ENCODE results near the gene ACTG1. TPM values are rescaled to one million over a fixed set of nuclear protein-coding genes. Genes with fewer than 3 reads are reported as not detected.

ACTG1 gene
- total and polyA plus RNA-seq, 9 of the 15 experiments (the other 6 are each of a cell fraction or from before 2014, with no cell fraction given): 224 to 1,775 (median 568) TPM

- TF ChIP-seq, protein P1, sequence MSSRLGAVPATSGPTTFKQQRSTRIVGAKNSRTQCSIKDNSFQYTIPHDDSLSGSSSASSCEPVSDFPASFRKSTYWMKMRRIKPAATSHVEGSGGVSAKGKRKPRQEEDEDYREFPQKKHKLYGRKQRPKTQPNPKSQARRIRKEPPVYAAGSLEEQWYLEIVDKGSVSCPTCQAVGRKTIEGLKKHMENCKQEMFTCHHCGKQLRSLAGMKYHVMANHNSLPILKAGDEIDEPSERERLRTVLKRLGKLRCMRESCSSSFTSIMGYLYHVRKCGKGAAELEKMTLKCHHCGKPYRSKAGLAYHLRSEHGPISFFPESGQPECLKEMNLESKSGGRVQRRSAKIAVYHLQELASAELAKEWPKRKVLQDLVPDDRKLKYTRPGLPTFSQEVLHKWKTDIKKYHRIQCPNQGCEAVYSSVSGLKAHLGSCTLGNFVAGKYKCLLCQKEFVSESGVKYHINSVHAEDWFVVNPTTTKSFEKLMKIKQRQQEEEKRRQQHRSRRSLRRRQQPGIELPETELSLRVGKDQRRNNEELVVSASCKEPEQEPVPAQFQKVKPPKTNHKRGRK (tag; IDR thresholded peaks at IDR 0.05): no peak
- TF ChIP-seq ATF1 (CRISPR knock-in tag; IDR thresholded peaks at IDR 0.05) (no peak), ATF1 (tag; IDR thresholded peaks at IDR 0.05) (no peak), XRCC5 (IDR thresholded peaks at IDR 0.05; ENCODE audit: low read depth, low read length) (0 out of 2 replicates have a peak, but pooled peaks have one; percentile 16), RBBP5 (IDR thresholded peaks at IDR 0.05; ENCODE audit: borderline replicate concordance, insufficient read depth, low read length, poor library complexity, severe bottlenecking) (peak; percentile 46), FUS (optimal IDR thresholded peaks at IDR 0.05; ENCODE audit: low read depth, low read length) (peak; percentile 11), ZBTB34 (CRISPR knock-in tag; IDR thresholded peaks at IDR 0.05) (no peak), KDM1A (IDR thresholded peaks at IDR 0.05) (no peak), YY1 (IDR thresholded peaks at IDR 0.05; ENCODE audit: borderline replicate concordance in 1 of 3, control insufficient read depth in 1 of 3, extremely low read depth in 1 of 3, insufficient read depth in 3 of 3, insufficient read length in 1 of 3, insufficient replicate concordance in 2 of 3, low read depth in 1 of 3, low read length in 2 of 3) (peak in 1 of 3 experiments; percentile 19), FOXM1 (IDR thresholded peaks at IDR 0.05; ENCODE audit: low read depth) (no peak), FOXM1 (CRISPR knock-in tag; IDR thresholded peaks at IDR 0.05; ENCODE audit: low read depth) (no peak), TOE1 (IDR thresholded peaks at IDR 0.05; ENCODE audit: borderline replicate concordance) (peak; percentile 50; the same call in 1 of the 2 replicates), TOE1 (CRISPR knock-in tag; IDR thresholded peaks at IDR 0.05; ENCODE audit: borderline replicate concordance, low read depth) (0 out of 2 replicates have a peak, but pooled peaks have one; percentile 4), ZBTB26 (CRISPR knock-in tag; IDR thresholded peaks at IDR 0.05) (peak; percentile 89), FIP1L1 (IDR thresholded peaks at IDR 0.05; ENCODE audit: low read depth, low read length, poor library complexity, severe bottlenecking) (peak; percentile 99), ZNF134 (CRISPR knock-in tag; conservative IDR thresholded peaks at IDR 0.05) (no peak), IRF2 (CRISPR knock-in tag; IDR thresholded peaks at IDR 0.05) (no peak), NFXL1 (CRISPR knock-in tag; IDR thresholded peaks at IDR 0.05) (0 out of 2 replicates have a peak, but pooled peaks have one; percentile 21), RBM15 (IDR thresholded peaks at IDR 0.05; ENCODE audit: insufficient read depth, low read length) (peak; percentile 84; the same call in 1 of the 2 replicates)
- TF ChIP-seq, protein P2, sequence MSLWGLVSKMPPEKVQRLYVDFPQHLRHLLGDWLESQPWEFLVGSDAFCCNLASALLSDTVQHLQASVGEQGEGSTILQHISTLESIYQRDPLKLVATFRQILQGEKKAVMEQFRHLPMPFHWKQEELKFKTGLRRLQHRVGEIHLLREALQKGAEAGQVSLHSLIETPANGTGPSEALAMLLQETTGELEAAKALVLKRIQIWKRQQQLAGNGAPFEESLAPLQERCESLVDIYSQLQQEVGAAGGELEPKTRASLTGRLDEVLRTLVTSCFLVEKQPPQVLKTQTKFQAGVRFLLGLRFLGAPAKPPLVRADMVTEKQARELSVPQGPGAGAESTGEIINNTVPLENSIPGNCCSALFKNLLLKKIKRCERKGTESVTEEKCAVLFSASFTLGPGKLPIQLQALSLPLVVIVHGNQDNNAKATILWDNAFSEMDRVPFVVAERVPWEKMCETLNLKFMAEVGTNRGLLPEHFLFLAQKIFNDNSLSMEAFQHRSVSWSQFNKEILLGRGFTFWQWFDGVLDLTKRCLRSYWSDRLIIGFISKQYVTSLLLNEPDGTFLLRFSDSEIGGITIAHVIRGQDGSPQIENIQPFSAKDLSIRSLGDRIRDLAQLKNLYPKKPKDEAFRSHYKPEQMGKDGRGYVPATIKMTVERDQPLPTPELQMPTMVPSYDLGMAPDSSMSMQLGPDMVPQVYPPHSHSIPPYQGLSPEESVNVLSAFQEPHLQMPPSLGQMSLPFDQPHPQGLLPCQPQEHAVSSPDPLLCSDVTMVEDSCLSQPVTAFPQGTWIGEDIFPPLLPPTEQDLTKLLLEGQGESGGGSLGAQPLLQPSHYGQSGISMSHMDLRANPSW (CRISPR knock-in tag; IDR thresholded peaks at IDR 0.05): peak; percentile 27; the same call in 1 of the 2 replicates
Observed at GRCh38 chr17:81511804-81512561, 616 bp downstream of the ACTG1 start (continued).

Measured in K562 (cell line).